ENCODE measurements around the gene PLK5. TPM values are rescaled to one million over a fixed set of nuclear protein-coding genes. Genes with fewer than 3 reads are reported as not detected.
"Not testable (repeated sequence)": the region's sequence is repeated elsewhere in the genome, so short reads cannot be mapped to it uniquely, and the experiment has no call there.

Gene PLK5
- total RNA-seq (0.13 TPM), polyA plus RNA-seq (ENCODE audit: insufficient read depth in 1 of 8, insufficient read length in 8 of 8, low replicate concordance in 1 of 8) (1 to 10 TPM in 1 of 8 donors, under 1 TPM in 7; 0.08 to 1.9 (median 0.31) TPM)
- long read RNA-seq, donor 1: 0 reads
- long read RNA-seq, donor 2: 0 reads
- long read RNA-seq, donor 3: 0 reads
- long read RNA-seq, donor 4: 0 reads
- long read RNA-seq, donor 5, partial matches to known transcripts: 1,170 of 1,201 reads
- long read RNA-seq, donor 5, other reads (novel, unspliced or antisense): 31 of 1,201 reads
- long read RNA-seq, donor 6: 0 reads
- long read RNA-seq, donor 7: 0 reads
- long read RNA-seq, donor 8: 0 reads
- long read RNA-seq, donor 9: 0 reads
- long read RNA-seq, donor 10: 0 reads
- long read RNA-seq, donor 11: 0 reads

- no peaks in the 10 kb centered on the region for H3K36me3 ChIP-seq (ENCODE audit: control insufficient read depth, insufficient read depth, low read length)
These were observed at the start of gene PLK5 for GRCh38 chr19:1523412-1524286. TSS of gene PLK5 (plus strand) at chr19:1524077. CDS start at chr19:1526997, 2,920 bp downstream.

GRCh38 chr19:1474765-1475351 is 49.0 kb upstream of the PLK5 start:
- Histone ChIP-seq H3K4me3 (ENCODE audit: low read length) (no peak overlapping the region), H3K9me3 (replicated peaks; ENCODE audit: control insufficient read depth, low read depth, low read length) (no peaks in the 10 kb centered on the region), H3K4me1 (ENCODE audit: control insufficient read depth, insufficient read depth, low read length) (peaks cover 36% of the 10 kb centered on the region), H3K27ac (ENCODE audit: low read length) (no peak overlapping the region), H3K36me3 (ENCODE audit: control insufficient read depth, insufficient read depth, low read length) (peaks cover 22% of the 10 kb centered on the region), H3K27me3 (ENCODE audit: control insufficient read depth, insufficient read depth, low read length) (peaks cover 52% of the 10 kb centered on the region)
- 83% methylated on average over 26 of the region's 26 CpGs for WGBS (ENCODE audit: insufficient coverage)
- no peak for DNase-seq

More at GRCh38 chr19:1523412-1524286, at the start of gene PLK5:
- H3K4me3 ChIP-seq (ENCODE audit: low read length): no peak within 1 kb of the TSS
- H3K27me3 ChIP-seq (ENCODE audit: control insufficient read depth, insufficient read depth, low read length): peaks cover 56% of the 10 kb centered on the region
- 6% methylated on average over 85 of the region's 92 CpGs for WGBS (ENCODE audit: insufficient coverage)
- DNase-seq: no peak
- H3K4me1 ChIP-seq (ENCODE audit: control insufficient read depth, insufficient read depth, low read length): peaks cover 10% of the 10 kb centered on the region
- H3K27ac ChIP-seq (ENCODE audit: low read length): no peak within 1 kb of the TSS
- H3K9me3 ChIP-seq (replicated peaks; ENCODE audit: control insufficient read depth, low read depth, low read length): no peaks in the 10 kb centered on the region

GRCh38 chr19:1475751-1476437 is 48.0 kb upstream of the PLK5 start:
- no peak overlapping the region for H3K4me3 ChIP-seq (ENCODE audit: low read length)
- DNase-seq: no peak

GRCh38 chr19:1477056-1477455 is 46.8 kb upstream of the PLK5 start:
- not testable (repeated sequence) for H3K27ac ChIP-seq (ENCODE audit: low read length); DNase-seq; H3K4me3 ChIP-seq (ENCODE audit: low read length); H3K9me3 ChIP-seq (replicated peaks; ENCODE audit: control insufficient read depth, low read depth, low read length)
- Histone ChIP-seq H3K36me3 (ENCODE audit: control insufficient read depth, insufficient read depth, low read length) (peaks cover 22% of the 10 kb centered on the region), H3K27me3 (ENCODE audit: control insufficient read depth, insufficient read depth, low read length) (peaks cover 30% of the 10 kb centered on the region), H3K4me1 (ENCODE audit: control insufficient read depth, insufficient read depth, low read length) (peaks cover 16% of the 10 kb centered on the region)
- 97% methylated on average over 7 of the region's 9 CpGs for WGBS (ENCODE audit: insufficient coverage)

More at GRCh38 chr19:1475751-1476437, 48.0 kb upstream of the PLK5 start:
- WGBS (ENCODE audit: insufficient coverage): 88% methylated on average over 26 of the region's 31 CpGs
- H3K27ac ChIP-seq (ENCODE audit: low read length): no peak overlapping the region
- peaks cover 22% of the 10 kb centered on the region for H3K36me3 ChIP-seq (ENCODE audit: control insufficient read depth, insufficient read depth, low read length)
- H3K4me1 ChIP-seq (ENCODE audit: control insufficient read depth, insufficient read depth, low read length): peaks cover 27% of the 10 kb centered on the region
- H3K27me3 ChIP-seq (ENCODE audit: control insufficient read depth, insufficient read depth, low read length): peaks cover 41% of the 10 kb centered on the region
- no peaks in the 10 kb centered on the region for H3K9me3 ChIP-seq (replicated peaks; ENCODE audit: control insufficient read depth, low read depth, low read length)

- Histone ChIP-seq H3K4me3 (ENCODE audit: low read length) (peak within 1 kb of the TSS; percentile 87), H3K27me3 (ENCODE audit: control insufficient read depth, insufficient read depth, low read length) (peaks cover 9% of the 10 kb centered on the region), H3K9me3 (replicated peaks; ENCODE audit: control insufficient read depth, low read depth, low read length) (no peaks in the 10 kb centered on the region), H3K27ac (ENCODE audit: low read length) (peak within 1 kb of the TSS; percentile 79), H3K4me1 (ENCODE audit: control insufficient read depth, insufficient read depth, low read length) (peaks cover 12% of the 10 kb centered on the region), H3K36me3 (ENCODE audit: control insufficient read depth, insufficient read depth, low read length) (peaks cover 22% of the 10 kb centered on the region)
- peak; percentile 97 for DNase-seq
- WGBS (ENCODE audit: insufficient coverage): under 1% methylated on average over 67 of the region's 71 CpGs
These were observed 44.8 kb upstream of the PLK5 start, which contains the start of gene C19orf25 for GRCh38 chr19:1478934-1479707. TSS of gene C19orf25 (minus strand) at chr19:1479215. CDS start at chr19:1478903, 312 bp downstream.

- WGBS (ENCODE audit: insufficient coverage): 85% methylated on average over 26 of the region's 26 CpGs
- peaks cover 12% of the 10 kb centered on the region for H3K4me1 ChIP-seq (ENCODE audit: control insufficient read depth, insufficient read depth, low read length)
- H3K36me3 ChIP-seq (ENCODE audit: control insufficient read depth, insufficient read depth, low read length): peaks cover 3% of the 10 kb centered on the region
- no peaks in the 10 kb centered on the region for H3K27me3 ChIP-seq (ENCODE audit: control insufficient read depth, insufficient read depth, low read length)
- H3K9me3 ChIP-seq (replicated peaks; ENCODE audit: control insufficient read depth, low read depth, low read length): no peaks in the 10 kb centered on the region
- DNase-seq: no peak
- H3K27ac ChIP-seq (ENCODE audit: low read length): no peak overlapping the region
- H3K4me3 ChIP-seq (ENCODE audit: low read length): no peak overlapping the region
These were observed 42.5 kb upstream of the PLK5 start for GRCh38 chr19:1481224-1481892.

- Histone ChIP-seq H3K4me1 (ENCODE audit: control insufficient read depth, insufficient read depth, low read length) (peaks cover 12% of the 10 kb centered on the region), H3K4me3 (ENCODE audit: low read length) (no peak overlapping the region), H3K36me3 (ENCODE audit: control insufficient read depth, insufficient read depth, low read length) (peaks cover 3% of the 10 kb centered on the region), H3K9me3 (replicated peaks; ENCODE audit: control insufficient read depth, low read depth, low read length) (no peaks in the 10 kb centered on the region), H3K27ac (ENCODE audit: low read length) (no peak overlapping the region), H3K27me3 (ENCODE audit: control insufficient read depth, insufficient read depth, low read length) (no peaks in the 10 kb centered on the region)
- DNase-seq: no peak
- WGBS (ENCODE audit: insufficient coverage): 90% methylated on average over 35 of the region's 36 CpGs
These were observed 42.0 kb upstream of the PLK5 start for GRCh38 chr19:1481893-1482360.

GRCh38 chr19:1482361-1483130 is 41.3 kb upstream of the PLK5 start:
- Histone ChIP-seq H3K4me3 (ENCODE audit: low read length) (no peak overlapping the region), H3K27ac (ENCODE audit: low read length) (no peak overlapping the region), H3K4me1 (ENCODE audit: control insufficient read depth, insufficient read depth, low read length) (peaks cover 12% of the 10 kb centered on the region), H3K27me3 (ENCODE audit: control insufficient read depth, insufficient read depth, low read length) (no peaks in the 10 kb centered on the region), H3K9me3 (replicated peaks; ENCODE audit: control insufficient read depth, low read depth, low read length) (no peaks in the 10 kb centered on the region), H3K36me3 (ENCODE audit: control insufficient read depth, insufficient read depth, low read length) (no peaks in the 10 kb centered on the region)
- DNase-seq: no peak
- WGBS (ENCODE audit: insufficient coverage): 91% methylated on average over 29 of the region's 37 CpGs
